HG03354 (cell line): ENCODE data around the gene AMPD3.

Experiments used
- ATAC-seq: cut with Tn5 transposase; IDR thresholded peaks from one replicate; pipeline ENCODE4 v1.9.1; 2021; ENCODE audit warnings: mild to moderate bottlenecking; ENCODE audit not compliant: unreplicated experiment, poor library complexity, severe bottlenecking

The AMPD3 gene

DNA sequence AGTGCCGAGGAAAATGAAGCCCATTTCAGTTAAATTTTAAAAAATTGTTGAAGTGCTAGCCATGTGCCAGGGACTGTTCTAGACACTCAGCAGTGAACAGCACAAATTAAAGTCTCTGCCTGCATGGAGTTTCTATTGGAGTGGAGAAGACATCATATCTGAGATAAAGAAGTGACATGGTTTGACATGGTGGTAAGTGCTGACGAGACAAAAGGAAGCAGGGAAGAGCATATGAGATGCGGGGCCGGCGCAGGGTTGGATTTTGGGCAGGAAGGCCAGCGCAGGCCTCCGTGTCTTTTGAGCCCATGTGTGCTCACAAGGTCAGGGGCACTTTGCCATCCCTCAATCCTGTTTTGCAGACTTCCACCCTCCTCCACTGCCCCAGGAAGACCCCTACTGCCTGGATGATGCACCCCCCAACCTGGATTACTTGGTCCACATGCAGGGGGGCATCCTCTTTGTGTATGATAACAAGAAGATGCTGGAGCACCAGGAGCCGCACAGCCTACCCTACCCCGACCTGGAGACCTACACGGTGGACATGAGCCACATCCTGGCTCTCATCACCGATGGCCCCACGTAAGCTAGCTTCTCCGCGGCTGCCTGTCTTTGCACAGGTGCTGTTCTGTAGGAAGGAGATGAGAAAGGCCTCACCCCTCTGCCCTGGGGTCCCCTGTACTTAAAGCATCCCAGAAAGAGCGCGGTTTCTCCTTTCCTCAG, 29.6 kb downstream of the AMPD3 start:
- ATAC-seq: no peak

DNA sequence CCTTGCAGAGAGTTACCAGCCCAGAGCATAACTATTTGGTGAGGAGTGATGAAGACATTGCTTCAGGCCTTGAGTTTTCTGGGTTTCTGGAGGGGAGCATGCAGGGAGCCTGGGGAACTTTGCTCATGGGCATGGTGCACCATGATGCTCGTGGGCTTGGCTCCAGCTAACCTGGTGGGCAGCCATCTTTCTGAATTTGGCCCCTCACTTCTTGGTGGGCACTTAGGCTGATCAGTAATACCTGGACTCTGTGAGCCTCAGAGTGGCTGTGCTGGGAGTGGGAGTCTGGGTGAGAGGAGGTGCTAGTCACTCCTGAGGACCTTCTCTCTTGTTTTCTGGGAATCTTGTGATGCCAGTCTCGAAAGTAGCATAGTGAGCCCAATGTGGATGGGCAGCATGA, 30.6 kb downstream of the AMPD3 start:
- ATAC-seq: no peak

DNA sequence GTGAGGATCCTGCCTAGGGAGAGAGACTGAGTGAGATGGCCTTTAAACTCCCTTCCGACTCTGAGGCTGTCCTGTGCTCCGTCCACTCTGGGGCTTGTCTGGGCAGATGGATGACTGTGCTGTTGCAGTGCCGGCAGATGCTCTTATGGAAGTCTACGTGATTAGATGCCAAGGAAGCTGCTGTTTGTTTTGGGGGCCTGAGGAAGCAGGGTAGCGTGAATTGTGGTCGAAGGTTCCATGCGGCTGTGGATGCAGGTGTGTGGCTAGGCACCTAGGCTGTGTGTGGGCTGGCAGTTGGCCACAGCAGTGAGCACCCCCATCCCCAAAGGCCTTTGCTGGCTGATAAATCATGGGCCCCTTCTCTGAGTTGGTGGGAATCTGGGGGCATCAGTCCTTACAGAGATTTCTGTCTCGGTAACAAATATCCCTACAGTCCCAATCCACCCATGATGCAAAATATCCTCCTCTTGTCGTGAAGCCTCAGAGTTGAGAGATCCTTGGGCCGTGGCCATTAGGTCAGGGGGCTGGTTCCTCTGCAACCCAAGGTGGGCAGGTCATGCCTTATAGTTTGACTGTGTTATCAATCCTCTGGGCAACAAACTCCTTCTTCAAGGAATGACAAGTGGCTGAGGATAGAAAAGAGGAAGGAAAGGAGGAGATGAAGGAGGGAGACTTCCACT, 31.2 kb downstream of the AMPD3 start:
- no peak for ATAC-seq

DNA sequence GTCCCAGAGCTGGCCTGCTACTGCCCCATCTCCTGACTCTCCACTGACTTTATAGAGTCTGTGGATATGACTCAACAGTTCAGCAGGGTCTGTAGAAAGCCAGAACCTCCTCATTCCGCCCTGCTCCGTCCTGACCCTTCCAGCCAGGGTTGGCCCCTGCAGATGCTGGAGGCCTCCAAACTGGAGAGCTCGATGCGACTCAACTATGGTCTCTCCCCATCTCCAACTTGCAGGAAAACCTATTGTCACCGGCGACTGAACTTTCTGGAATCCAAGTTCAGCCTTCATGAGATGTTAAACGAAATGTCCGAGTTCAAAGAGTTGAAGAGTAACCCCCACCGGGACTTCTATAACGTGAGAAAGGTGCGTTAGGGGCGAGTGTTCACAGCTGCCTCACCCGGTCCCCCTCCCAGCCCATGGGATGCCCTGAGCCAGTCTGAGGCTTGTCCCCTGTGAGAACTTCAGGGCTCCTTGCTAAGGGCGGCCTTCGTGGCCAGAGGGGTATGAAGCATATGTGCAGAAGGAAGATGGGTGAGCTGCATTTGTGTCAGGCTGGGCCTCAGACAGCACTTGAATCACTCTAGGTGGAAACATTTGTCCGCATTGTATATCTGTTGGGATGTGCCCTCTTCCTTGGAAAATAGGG, 32.1 kb downstream of the AMPD3 start:
- ATAC-seq: no peak

DNA sequence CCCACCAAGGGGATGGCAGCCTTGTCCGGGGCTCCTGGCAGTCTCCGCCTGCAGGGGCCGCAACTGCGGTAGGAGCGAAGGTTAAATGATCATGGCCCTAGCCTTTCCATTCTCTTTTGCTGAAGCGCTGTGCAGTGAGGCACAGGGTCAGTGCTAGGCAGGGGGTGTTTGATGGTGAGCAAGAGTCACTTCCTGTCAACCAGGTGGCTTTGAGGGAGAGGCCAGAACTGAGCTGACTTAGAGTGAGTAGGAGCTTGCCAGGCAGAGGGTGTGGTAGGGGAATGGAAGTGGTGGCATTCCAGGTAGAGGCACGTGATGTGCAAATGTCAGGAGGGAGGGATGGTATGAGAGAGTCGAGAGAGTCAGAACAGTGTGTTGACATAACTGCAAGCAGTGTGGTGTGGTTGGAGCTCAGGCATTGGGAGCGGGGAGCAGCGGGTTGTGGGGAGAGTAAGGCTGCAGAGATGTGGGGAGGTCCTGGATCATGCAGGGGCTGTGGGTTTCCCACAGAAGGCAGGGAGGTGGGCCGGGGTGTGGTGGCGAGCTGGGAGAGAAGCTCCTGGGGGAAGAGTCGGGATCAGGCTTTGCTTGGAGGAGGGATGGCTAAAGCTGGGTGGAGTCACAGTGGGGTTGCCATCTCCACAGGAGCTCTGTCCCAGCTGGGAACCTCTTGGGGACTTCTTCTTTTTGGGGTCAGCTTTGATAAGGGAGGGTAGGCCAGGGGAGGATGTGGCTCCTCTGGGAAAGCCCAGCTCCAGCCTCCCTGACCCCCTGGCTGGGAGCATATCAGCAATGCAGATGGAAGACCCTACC, 33.3 kb downstream of the AMPD3 start:
- peak; percentile 26 for ATAC-seq

DNA sequence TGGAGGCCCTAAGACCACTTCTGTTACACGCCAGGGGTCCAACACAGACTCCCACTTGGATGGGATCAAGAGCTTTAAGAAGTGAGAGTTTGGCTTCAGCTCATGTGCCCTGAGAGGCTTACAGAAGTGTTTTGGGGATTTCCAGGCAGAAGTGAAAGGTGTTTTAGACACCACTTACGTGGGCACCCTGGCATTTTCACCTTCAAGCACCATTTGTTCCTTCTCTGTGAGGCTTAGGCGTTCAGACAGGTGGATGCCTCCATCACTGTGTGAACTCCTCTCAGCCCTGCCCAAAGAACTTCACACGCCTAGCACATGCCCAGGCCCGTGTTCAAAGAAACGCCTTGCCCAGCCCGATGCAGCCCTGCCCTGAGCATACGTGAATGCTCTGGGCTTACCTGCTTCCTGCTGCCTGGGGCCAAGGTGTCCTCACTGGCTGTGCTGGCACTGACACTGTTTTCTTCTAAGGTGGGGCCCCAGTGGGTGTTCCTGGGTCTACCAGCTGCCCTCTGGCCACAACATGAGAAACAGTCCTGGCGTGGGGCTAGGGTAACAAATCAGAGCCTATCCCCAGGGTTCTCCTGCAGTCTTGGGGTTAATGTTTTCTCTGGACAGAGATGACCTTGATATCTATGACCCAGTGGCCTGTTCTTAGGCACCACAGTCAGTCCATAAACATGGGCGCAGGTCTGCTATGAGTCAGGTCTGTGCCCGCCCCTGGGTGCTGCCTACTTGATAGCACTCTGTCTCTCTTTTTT, 34.0 kb downstream of the AMPD3 start:
- peak; percentile 54 for ATAC-seq

DNA sequence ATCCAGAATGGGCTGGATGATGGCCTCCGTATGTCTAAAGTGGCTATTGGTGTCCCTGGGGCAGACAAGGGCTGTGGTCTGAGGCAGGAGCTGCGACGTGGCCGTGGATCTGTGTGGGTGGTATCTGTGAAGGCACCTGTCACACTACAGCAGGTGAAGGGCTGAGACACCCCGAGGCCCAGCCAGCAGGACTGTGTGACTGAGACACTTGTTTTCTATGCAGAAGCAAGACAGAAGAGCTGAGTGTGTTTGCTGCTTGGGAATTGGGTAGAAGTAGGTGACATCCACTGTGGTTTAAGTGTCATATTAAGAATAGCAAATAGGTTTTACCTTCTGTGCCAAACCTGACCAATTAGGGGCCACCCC, 35.0 kb downstream of the AMPD3 start:
- no peak for ATAC-seq

DNA sequence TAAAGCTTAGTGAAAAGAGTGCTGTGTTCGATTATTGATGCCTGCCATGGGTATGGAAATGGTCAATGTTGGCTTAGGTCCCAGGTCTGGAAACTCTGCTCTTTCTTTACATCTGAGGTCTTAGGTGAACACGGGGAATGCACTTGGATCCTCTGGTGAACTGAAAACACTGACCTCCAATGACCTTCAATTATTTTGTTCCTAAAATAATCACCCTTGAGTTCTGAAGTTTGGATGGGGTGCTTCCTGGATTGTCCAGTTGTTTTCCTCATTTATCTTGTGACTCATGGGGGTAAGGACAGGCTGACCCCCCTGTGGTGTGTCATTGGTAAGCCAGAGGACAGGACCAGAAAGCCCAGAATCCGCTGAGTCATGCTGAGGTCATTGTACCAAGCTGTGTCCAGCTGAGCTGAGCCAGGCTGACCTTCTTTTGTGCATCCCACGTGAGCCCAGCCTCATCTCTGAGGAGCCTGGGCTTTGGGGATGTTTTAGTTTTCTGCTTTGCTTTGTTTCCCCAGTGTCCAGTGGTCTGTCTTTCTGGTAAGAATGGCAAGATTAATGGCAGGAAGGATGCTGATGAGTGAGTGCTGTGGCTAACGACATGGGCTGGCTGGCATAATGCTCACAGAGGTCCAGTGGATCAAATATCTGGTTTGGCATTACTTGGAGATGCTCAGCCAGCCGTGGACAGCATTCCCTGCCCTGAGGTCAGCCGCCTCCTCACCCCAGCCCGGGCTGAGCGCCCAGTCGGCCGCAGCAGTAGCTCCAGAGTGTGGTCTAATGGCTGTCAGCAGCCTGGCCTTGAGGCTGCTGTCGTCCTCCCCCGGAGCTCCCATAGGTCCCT, 35.6 kb downstream of the AMPD3 start:
- no peak for ATAC-seq

DNA sequence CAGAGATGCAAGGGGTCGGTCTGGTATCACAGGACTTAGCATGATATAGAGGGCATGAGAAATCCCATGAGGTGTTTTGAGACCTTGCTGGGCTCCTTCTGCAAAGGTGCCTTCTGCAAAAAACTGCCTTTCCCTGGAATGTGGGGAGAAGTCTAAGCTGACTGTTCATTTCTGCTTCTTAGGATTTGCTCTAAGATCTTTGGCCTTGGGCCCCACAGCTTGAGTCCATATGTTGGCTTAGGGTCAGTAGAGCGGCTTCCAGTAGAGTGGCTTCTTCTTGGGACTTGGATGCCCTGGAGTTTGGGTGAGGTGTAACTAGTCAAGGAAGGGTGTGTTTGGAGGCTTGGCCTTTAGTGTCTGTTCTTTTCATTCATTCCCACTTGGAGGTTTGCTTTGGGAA, 37.0 kb downstream of the AMPD3 start:
- ATAC-seq: no peak

DNA sequence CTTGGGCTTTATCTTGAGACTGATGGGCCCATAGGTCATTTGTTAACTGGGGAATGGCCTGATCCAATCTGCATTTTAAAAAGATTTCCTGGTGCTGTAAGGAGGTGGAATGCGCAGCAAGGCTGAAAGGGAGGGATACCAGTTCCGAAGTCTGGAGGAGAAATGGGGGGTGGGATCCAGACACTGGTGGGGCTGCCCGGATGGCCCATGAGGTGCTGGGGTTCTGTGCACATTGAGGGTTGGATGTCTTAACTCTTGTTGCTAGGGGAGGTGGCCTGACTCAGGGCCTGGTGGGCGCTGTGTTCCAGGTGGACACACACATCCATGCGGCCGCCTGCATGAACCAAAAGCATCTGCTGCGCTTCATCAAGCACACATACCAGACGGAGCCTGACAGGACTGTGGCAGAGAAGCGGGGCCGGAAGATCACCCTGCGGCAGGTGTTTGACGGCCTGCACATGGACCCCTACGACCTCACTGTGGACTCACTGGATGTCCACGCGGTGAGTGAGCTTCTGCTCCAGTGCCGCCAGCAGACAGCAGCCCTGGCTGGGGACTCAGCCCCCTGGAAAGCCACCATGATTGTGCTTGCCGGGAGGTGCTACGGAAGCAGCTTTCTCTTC, 38.1 kb downstream of the AMPD3 start:
- ATAC-seq: no peak

DNA sequence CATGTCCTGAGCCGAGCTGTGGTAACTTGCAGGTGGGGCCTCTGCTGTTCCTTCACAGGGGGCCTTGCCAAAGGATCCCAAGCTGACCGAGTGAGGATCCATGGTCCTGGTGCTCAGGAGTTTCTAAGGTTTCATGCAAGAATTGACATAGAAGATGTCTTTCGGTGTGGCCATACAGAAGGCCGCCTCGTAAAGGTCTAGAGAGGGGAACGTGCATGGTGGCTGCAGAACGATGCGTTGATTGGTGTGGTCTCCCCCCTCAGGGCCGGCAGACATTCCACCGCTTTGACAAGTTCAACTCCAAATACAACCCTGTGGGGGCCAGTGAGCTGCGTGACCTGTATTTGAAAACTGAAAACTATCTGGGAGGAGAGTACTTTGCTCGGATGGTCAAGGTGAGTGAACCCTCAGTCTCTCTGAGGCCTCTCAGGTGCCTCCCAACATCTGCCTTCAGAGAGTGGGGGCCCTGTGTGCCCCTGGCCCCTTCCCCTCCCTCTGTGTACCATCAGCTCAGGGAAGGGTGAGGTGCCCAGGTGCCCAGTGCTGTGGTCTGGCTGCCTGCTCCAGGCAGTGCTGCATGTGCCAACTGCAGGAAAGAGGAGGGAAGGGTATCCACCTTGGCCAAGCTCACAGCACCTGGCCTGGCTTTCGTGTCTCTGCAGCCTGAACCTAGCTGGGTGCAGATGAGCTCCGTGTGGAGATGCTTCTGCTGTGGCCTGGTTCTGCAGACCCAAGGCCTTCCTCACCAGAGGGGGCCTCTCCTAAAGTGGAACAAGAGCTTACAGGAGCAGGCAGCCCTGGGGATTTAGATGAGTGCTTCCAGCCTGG, 39.8 kb downstream of the AMPD3 start:
- ATAC-seq: no peak

DNA sequence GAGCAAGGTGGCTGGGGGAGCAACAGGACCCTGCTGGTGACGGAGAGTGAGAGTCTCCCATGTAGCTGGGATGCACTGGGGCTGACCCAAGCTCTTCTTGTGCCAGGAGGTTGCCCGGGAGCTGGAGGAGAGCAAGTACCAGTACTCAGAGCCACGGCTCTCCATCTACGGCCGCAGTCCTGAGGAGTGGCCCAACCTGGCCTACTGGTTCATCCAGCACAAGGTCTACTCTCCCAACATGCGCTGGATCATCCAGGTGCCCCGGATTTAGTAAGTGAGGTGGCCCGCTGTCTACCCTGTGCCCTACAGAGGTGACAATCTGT, 40.4 kb downstream of the AMPD3 start:
- no peak for ATAC-seq

DNA sequence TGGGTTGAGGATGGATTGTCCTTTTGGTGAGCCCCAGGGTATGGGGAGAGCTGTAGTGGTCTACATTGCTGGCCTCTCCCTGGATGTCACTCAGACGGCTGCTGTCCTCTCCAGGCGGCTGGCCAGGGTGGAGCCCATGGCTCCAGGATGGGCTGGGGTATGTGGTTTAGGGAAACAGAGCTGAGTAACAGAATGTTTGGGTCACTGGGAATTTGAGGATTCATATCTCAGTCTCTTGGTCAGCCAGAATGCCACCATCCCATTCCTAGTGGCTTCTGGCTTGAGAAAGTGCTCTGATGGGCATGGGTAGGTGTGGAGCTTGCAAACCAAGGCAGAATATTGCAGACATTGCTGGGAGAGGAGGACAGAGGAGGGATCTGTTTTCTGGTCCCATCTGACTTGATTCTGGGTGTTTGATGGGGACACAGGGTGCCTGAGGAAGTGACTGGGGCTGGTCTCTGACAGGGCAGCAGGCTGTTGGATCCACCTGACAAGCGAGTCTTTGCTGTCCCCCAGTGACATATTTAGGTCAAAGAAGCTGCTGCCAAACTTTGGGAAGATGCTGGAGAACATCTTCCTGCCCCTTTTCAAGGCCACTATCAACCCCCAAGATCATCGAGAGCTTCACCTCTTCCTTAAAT, 41.4 kb downstream of the AMPD3 start:
- ATAC-seq: no peak

DNA sequence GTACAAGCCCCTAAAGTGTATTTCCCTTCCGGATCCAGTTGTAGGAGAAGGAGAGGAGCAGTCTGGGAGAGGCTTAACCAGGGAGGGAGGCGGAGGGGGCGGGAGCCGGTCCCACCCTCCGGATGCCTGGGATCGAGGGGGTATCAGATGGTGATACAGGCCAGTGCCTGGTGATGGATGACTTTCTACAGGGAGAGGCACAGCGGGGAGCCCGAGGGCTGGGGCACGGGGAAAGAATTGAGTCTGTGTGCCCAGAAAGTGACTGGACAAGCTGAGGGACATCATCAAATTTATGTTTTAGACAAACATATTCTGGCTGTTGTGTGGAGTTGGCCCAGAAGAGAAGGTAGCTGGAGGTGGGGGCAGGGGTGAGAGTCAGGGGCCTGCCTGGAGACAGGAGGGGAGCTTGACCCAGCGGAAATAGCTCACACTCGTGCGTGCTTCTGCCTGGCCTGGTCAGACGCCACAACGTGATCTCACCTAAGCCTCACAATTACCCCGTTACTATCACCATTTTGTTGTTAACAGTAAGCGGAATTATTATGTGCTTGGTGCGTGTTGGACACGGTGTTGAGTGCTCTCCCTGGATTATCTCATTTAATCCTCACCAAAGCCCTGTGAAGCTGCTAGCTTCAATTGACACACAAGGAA, 42.4 kb downstream of the AMPD3 start:
- ATAC-seq: no peak

DNA sequence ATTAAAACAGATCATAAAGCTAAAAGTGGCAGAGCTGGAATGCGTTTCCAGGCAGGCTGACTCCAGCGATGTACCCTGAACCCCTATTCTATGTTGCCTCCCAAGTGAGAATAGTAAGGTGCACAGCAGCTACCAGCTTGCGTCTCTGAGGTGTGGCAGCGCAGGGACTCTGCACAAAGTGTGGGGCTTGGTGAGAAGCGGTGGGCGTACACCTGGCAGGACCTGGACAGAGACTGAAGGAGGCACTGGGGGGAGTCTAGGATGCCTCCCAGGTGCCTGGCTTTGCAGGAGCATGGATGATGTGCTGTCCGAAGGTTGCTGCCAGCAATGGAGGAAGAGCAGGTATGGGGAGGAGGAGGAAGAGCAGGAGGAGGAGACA, 42.9 kb downstream of the AMPD3 start:
- ATAC-seq: no peak

DNA sequence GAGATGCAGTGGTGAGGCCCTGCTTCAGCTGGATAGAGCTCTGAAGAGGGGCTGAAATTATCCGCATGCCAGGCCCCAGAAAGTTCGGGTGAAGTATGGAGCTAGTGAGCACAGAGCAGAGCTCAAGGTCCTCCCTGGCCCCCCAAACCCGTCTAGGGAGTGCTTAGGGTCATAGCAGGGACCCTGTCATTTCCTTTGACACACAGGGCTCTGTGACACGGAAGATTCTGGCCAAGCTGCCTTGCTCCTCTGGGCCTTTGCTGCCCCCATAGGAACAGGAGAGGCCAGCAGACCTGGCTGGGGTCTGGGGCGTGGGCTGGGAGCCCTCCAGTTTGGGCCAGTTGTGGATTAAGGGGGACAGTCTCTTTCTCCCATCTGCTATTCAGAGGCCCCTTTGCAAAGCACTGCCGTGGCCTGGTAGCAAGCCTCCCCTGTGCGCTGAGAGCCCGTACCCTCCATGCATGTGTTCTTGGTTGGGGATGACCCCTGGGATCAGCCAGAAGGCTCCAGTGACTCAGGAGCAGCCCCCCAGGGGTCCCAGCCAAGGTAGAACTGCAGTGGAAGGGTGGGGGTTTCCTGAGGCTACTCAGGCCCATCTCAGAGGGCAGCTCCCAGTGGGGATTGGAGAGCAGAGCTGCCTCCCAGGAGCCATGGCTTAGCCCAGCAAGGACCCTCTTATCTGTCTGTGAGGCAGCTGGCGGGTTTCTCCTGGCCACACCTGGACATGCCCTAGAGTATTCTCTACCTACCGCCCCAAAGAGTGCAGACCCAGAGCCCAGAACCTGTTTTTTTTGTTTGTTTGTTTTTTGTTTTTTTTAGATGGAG, 43.6 kb downstream of the AMPD3 start:
- ATAC-seq: no peak
